Neural progenitor cell (in vitro differentiated cells): ENCODE results near the gene HIVEP2.

ENCODE experiments used
- EZH2 ChIP-seq: fragments of 200-600 bp; sonication (generic); IDR thresholded peaks from 2 replicates; pipeline ENCODE4 v1.6.1; 2017; ENCODE audit warnings: antibody characterized with exemption, mild to moderate bottlenecking, moderate library complexity
- EZH2phosphoT487 ChIP-seq: fragments of 200-600 bp; sonication (generic); IDR thresholded peaks from 2 replicates; pipeline ENCODE4 v1.6.1; 2017; ENCODE audit warnings: antibody characterized with exemption
- TF ChIP-seq, protein P1 (sequence below): fragments of 200-600 bp; sonication (generic); IDR thresholded peaks from 2 replicates; pipeline ENCODE4 v1.5.1; 2017; ENCODE audit warnings: antibody characterized with exemption, mild to moderate bottlenecking

DNA sequence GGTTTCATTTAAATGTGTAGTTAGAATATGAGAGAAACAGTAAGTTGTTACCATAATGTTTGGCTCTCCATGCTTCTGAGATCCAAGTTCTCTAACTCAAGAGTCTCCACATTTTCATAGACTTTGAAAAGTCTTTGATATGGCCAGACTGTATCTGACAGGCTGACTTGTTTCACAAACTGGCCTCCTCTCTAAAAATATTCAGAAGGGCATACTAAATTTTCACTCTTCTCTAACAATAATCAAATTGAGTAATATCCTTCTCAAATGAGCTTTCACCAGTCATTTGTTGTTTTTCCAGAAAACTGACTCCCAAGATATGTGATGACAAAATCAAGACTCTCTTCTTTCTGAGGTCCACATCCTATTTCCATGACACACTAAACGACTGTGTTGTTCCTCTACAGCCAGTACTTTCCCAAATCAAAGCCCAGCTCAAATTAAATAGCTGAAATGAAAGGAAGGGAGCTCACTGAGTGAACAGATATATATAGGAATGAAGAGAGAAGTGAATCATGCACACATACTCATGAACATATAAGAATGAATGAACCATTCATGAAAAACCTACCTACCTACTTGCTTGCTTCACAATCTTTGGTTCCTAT lies 15.1 kb downstream of the HIVEP2 start:
- TF ChIP-seq, protein P1, sequence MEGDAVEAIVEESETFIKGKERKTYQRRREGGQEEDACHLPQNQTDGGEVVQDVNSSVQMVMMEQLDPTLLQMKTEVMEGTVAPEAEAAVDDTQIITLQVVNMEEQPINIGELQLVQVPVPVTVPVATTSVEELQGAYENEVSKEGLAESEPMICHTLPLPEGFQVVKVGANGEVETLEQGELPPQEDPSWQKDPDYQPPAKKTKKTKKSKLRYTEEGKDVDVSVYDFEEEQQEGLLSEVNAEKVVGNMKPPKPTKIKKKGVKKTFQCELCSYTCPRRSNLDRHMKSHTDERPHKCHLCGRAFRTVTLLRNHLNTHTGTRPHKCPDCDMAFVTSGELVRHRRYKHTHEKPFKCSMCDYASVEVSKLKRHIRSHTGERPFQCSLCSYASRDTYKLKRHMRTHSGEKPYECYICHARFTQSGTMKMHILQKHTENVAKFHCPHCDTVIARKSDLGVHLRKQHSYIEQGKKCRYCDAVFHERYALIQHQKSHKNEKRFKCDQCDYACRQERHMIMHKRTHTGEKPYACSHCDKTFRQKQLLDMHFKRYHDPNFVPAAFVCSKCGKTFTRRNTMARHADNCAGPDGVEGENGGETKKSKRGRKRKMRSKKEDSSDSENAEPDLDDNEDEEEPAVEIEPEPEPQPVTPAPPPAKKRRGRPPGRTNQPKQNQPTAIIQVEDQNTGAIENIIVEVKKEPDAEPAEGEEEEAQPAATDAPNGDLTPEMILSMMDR: no peak
- TF ChIP-seq EZH2 (no peak), EZH2phosphoT487 (no peak)
